GM12873 (cell line): ENCODE measurements around the gene TXNL4B.

Source experiments
- TF ChIP-seq, protein P1 (sequence below): IDR thresholded peaks from 2 replicates; pipeline ENCODE4 v1.5.1; 2012; ENCODE audit warnings: low read depth, mild to moderate bottlenecking, moderate library complexity, low read length, control low read depth; ENCODE audit not compliant: insufficient read depth; ENCODE audit errors: missing control alignments

Gene TXNL4B

GRCh38 chr16:72104905-72105304, 11.5 kb upstream of the TXNL4B start:
- TF ChIP-seq, protein P1, sequence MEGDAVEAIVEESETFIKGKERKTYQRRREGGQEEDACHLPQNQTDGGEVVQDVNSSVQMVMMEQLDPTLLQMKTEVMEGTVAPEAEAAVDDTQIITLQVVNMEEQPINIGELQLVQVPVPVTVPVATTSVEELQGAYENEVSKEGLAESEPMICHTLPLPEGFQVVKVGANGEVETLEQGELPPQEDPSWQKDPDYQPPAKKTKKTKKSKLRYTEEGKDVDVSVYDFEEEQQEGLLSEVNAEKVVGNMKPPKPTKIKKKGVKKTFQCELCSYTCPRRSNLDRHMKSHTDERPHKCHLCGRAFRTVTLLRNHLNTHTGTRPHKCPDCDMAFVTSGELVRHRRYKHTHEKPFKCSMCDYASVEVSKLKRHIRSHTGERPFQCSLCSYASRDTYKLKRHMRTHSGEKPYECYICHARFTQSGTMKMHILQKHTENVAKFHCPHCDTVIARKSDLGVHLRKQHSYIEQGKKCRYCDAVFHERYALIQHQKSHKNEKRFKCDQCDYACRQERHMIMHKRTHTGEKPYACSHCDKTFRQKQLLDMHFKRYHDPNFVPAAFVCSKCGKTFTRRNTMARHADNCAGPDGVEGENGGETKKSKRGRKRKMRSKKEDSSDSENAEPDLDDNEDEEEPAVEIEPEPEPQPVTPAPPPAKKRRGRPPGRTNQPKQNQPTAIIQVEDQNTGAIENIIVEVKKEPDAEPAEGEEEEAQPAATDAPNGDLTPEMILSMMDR: no peak

- TF ChIP-seq, protein P1: no peak
Measured at GRCh38 chr16:72101195-72101594, 7.8 kb upstream of the TXNL4B start.

DNA sequence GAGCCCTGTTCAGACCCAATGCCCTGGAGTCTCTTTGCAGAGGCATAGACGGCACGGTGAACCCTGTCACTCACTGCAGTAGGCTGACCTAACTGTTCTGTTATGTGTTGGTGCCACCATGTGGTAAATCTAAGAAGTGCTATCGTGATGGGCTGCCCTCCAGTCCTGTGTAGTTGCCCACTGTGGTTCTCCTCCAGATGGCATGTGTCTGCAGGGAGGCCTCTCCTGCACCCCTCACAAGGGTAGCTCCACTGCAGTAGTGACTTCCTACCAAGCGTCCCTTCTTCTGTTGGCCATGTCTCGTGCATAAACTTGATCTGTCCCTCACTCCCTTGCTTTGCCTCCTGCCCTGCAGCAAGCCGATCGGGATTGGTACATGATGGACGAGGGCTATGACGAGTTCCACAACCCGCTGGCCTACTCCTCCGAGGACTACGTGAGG, 6.0 kb upstream of the TXNL4B start:
- TF ChIP-seq, protein P1: peak; percentile 75

DNA sequence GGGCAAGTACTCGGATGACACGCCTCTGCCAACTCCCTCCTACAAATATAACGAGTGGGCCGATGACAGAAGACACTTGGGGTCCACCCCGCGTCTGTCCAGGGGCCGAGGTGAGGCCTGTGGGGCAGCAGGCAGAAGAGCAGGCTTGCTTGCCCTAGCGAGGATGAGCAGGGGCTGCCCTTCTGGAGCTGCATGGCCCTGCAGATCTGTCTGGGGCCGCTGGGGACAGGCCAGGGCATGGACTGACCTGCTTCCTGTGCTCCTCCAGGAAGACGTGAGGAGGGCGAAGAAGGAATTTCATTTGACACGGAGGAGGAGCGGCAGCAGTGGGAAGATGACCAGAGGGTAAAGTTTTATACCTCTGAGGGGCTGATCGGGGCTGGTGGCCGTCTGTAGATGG, 5.5 kb upstream of the TXNL4B start:
- TF ChIP-seq, protein P1: no peak

- TF ChIP-seq, protein P1: no peak
Measured at GRCh38 chr16:72094266-72094610, 818 bp upstream of the TXNL4B start.

GRCh38 chr16:72092832-72093447, 480 bp downstream of the TXNL4B start:
- TF ChIP-seq, protein P1: no peak

DNA sequence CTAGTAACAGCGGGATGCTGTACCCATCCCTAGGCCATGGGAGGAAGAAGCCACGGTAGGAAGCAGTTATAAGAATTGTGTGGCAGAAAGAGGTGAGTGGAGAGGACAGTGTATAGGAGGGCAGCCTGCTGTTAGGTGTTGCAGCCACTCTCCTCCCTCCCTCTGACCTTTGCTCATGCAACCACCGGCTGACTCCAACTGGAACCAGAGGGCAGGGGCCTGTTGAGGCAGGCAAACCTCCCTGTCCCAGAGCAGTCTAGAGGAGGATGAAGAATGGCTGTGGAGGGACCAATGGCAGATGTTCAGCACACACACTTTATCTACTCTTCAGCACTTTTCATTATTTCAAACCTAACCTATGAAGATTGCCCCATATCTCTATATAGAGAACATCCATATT, 2.2 kb downstream of the TXNL4B start:
- TF ChIP-seq, protein P1: no peak

DNA sequence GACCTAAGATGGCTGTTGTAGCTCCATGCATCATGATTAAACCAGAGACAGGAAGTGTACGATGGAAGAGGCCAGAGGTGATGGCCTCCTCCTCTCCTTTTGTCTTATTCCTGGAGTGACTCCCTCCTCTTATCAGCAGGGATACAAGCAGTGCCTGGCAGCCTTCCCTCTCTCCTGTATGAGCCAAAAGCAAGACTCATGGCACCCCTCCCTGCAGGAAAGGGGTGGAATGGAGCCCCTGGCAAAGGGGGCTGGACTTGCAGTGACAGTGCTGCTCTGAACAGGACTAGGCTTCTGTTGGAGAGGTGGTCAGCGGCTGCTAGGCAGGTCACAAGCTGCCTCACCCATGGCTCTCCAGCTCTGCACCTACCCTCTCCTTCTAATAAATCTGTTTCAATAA, 8.4 kb downstream of the TXNL4B start:
- TF ChIP-seq, protein P1: no peak
